Activated naive CD4-positive, alpha-beta T cell treated with anti-CD3 and anti-CD28 coated beads, Interleukin-2, amount 10 ng/mL, durations not matched to agents 7 days and 5 days (primary cell): ENCODE measurements around the gene RNF175.

Experiments
- CTCF ChIA-PET: fragments of 350-600 bp; sonication (Branson Sonifier 250); formaldehyde crosslinking; loops from one replicate; lab custom pipeline; 2021; ENCODE audit warnings: antibody characterized with exemption; lab: Charles Lee
- DNase-seq: peaks from one replicate; pipeline ENCODE4 v3.0.0-alpha.2; 2020
- H3K27ac Mint-ChIP-seq: one replicate; pipeline ENCODE4 v1.8.0; 2021; ENCODE audit warnings: mild to moderate bottlenecking, moderate library complexity, mixed read lengths
- H3K27me3 Mint-ChIP-seq: one replicate; pipeline ENCODE4 v1.8.0; 2021; ENCODE audit warnings: mild to moderate bottlenecking, mixed read lengths
- H3K36me3 Mint-ChIP-seq: one replicate; pipeline ENCODE4 v1.8.0; 2021; ENCODE audit warnings: mixed read lengths
- H3K4me1 Mint-ChIP-seq: one replicate; pipeline ENCODE4 v1.8.0; 2021; ENCODE audit warnings: mixed read lengths
- H3K4me3 Mint-ChIP-seq: one replicate; pipeline ENCODE4 v1.8.0; 2021; ENCODE audit warnings: mild to moderate bottlenecking, moderate library complexity, mixed read lengths
- H3K9me3 Mint-ChIP-seq: one replicate; pipeline ENCODE4 v1.8.0; 2021; ENCODE audit warnings: mixed read lengths

RNF175 gene

DNA sequence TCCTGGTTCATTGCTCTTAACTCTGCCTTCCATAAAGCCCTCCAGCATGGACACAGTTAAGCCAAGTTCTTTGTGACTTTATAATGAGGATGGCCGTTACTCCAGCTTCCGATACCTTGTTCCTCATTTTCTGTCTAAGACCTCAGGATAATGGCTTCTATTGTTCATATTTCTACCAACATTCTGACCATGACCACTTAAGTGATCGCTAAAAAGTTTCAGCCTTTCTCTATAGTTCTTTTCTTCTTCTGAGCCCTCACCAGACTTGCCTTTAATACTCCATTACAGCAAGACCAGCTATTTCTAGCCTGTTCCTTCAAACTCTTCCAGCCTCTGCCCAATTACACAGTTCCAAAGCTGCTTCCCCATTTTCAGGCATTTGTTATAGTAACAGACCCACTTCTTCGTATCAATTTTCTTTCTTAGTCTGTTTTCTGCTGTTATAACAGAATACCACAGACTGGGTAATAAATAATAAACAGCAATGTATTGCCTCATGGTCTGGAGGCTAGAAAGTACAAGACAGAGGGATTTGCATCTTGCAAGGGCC is 12.3 kb downstream of the RNF175 start:
- Mint-ChIP-seq H3K9me3 (no peaks in the 10 kb centered on the region), H3K4me3 (no peak overlapping the region), H3K4me1 (peaks cover 6% of the 10 kb centered on the region), H3K27me3 (peaks cover 10% of the 10 kb centered on the region), H3K36me3 (no peaks in the 10 kb centered on the region), H3K27ac (no peak overlapping the region)
- CTCF ChIA-PET, result interaction anchor here (1.3 to 5.5 kb wide), 4 partner anchors 13 to 605 kb away, joined by 3 to 70 read pairs (median 5); no protein-coding TSS in a partner anchor
- DNase-seq, result no peak

DNA sequence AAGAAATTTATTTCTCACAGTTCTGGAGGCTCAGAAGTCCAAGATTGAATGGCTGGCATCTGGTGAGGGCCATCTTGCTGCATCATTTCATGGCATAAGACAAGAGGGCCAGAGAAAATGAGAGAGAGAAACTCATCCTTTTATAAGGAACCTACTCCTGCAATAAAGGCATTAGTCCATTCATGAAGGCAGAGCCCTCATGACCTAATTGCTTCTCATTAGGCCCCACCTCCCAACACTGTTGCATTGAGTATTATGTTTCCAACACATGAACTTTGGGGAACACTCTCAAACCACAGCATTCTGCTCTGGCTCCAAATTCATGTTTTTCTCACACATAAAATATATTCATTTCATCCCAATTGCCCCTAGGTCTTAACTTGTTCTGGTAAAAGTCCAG is 14.2 kb downstream of the RNF175 start:
- DNase-seq, result no peak
- H3K4me1 Mint-ChIP-seq, result peaks cover 6% of the 10 kb centered on the region
- no peak overlapping the region for H3K4me3 Mint-ChIP-seq
- H3K27ac Mint-ChIP-seq, result no peak overlapping the region
- H3K36me3 Mint-ChIP-seq, result no peaks in the 10 kb centered on the region
- peaks cover 5% of the 10 kb centered on the region for H3K9me3 Mint-ChIP-seq
- CTCF ChIA-PET, result no interaction called here
- H3K27me3 Mint-ChIP-seq, result peaks cover 10% of the 10 kb centered on the region

DNA sequence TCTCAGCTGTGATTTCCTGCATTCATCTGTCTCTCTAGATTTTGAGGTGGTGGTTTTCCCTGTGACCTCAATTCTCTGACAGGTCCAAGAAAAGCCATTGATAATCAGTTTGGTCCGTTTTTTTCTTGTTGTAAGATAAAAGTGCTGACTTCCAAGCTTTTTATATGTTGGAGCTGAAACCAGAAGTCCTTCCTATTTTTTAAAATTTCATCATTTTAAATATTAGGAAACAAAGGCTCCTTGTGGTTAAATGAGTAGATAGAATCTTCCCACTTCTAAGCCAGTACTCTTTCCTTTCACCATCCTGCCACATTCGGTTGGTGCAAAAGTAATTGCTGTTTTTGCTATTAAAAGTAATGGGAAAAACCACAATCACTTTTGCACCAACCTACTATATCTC is 18.3 kb downstream of the RNF175 start:
- CTCF ChIA-PET, result interaction anchor here (0.9 to 2.0 kb wide), 4 partner anchors 8 to 107 kb away, joined by 3 to 7 read pairs (median 5); no protein-coding TSS in a partner anchor
- no peaks in the 10 kb centered on the region for H3K4me1 Mint-ChIP-seq
- H3K27ac Mint-ChIP-seq, result no peak overlapping the region
- no peak overlapping the region for H3K4me3 Mint-ChIP-seq
- no peak for DNase-seq
- H3K27me3 Mint-ChIP-seq, result peaks cover 12% of the 10 kb centered on the region
- peaks cover 8% of the 10 kb centered on the region for H3K9me3 Mint-ChIP-seq
- no peaks in the 10 kb centered on the region for H3K36me3 Mint-ChIP-seq

DNA sequence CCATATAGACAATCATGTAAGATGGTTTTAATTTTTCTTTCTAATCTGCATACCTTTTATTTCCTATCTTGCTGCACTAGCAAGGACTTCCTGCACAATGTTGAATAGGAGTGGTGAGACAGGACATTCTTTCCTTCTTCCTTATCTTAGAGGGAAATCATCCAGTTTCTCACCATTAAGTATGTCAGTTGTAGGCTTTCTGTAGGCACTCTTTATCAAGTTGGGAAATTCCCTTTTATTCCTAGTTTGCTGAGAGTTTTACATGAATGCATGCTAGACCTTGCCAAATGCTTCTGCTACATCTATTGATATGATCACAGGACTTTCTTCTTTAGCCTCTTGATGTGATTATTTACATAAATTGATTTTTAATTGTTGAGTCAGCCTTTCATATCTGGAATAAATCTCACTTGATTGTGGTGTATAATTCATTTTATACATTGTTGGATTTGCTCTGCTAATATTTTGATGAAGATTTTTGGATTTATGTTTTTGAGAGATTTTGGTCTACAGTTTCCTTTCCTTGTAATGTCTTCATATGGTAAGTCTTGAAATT is 23.8 kb downstream of the RNF175 start:
- Mint-ChIP-seq H3K36me3 (no peaks in the 10 kb centered on the region), H3K9me3 (peaks cover 6% of the 10 kb centered on the region), H3K4me1 (peaks cover 6% of the 10 kb centered on the region), H3K27ac (no peak overlapping the region), H3K27me3 (peaks cover 16% of the 10 kb centered on the region), H3K4me3 (no peak overlapping the region)
- DNase-seq, result no peak
- CTCF ChIA-PET, result no interaction called here

DNA sequence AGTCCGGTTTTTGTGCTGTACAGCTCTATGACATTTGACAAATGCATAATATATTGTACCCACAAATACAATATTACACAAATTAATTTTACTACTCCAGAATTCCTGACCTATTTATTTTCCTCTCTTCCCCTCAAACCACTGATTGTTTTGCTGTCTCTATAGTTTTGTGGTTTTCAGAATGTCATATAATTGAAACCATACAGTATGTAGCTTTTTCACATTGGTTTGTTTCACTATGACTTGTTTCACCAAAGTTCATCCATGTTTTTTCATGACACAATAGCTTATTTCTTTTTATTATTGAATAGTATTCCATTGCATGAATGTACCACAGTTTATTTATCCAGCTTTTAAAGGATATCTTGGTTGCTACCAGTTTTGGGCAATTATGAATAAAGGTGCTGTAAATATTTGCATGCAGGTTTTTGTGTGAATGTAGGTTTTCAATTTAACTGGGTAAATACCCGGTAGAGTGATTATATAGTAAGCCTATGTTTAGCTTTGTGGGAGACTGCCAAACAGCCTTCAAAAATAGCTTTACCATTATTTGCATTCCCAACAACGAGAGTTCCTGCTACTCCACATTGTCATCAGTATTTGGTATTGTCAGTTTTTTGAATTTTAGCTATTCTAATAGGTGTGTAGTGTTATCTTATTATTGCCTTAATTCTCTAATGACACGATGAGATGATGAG is 25.9 kb downstream of the RNF175 start:
- CTCF ChIA-PET, result interaction anchor here (0.9 to 1.3 kb wide), 5 partner anchors 13 to 390 kb away, joined by 3 to 5 read pairs (median 5); no protein-coding TSS in a partner anchor
- H3K27ac Mint-ChIP-seq, result no peak overlapping the region
- H3K4me3 Mint-ChIP-seq, result no peak overlapping the region
- peaks cover 9% of the 10 kb centered on the region for H3K27me3 Mint-ChIP-seq
- no peaks in the 10 kb centered on the region for H3K9me3 Mint-ChIP-seq
- H3K36me3 Mint-ChIP-seq, result no peaks in the 10 kb centered on the region
- peaks cover 9% of the 10 kb centered on the region for H3K4me1 Mint-ChIP-seq
- DNase-seq, result no peak

DNA sequence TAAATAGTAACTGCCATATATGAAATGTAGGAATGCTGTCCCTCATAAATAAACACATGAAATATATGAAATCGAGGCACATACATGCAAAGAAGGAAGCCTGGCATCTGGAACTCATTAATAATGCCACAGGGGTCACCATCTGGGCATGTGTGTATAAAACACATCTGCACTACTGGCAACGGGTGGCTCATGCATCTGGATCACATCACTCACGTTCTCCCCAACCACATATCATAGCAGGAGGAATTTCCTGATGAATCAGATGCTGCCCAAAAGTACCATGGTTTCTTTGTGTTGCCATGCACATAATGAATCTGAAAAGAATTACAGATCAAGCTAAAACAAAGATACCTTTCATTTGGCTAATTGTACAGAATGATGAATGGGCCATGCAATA is 28.6 kb downstream of the RNF175 start:
- no peaks in the 10 kb centered on the region for H3K9me3 Mint-ChIP-seq
- H3K27me3 Mint-ChIP-seq, result peaks cover 4% of the 10 kb centered on the region
- H3K27ac Mint-ChIP-seq, result no peak overlapping the region
- H3K4me1 Mint-ChIP-seq, result peaks cover 11% of the 10 kb centered on the region
- no peaks in the 10 kb centered on the region for H3K36me3 Mint-ChIP-seq
- no peak overlapping the region for H3K4me3 Mint-ChIP-seq
- CTCF ChIA-PET, result no interaction called here
- no peak for DNase-seq

DNA sequence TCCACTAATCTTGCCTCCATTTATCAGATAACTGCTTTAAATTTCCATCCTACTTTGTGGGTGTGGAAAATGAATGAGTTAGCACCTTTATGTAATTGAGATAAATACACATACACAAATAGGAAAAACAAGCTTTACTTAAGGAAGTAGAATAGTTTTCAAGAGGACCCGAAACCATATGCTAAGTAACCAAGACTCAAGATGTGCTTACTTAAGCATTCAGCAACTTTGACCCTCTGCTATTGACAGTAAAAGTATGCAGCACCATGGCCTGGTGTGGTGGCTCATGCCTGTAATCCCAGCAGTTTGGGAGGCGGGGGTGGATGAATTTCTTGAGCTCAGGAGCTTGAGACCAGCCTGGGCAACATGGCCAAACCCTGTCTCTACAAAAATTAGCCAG is 29.9 kb downstream of the RNF175 start:
- peaks cover 11% of the 10 kb centered on the region for H3K4me1 Mint-ChIP-seq
- DNase-seq, result no peak
- peaks cover 4% of the 10 kb centered on the region for H3K27me3 Mint-ChIP-seq
- no peaks in the 10 kb centered on the region for H3K9me3 Mint-ChIP-seq
- no peak overlapping the region for H3K27ac Mint-ChIP-seq
- no peak overlapping the region for H3K4me3 Mint-ChIP-seq
- H3K36me3 Mint-ChIP-seq, result no peaks in the 10 kb centered on the region
- CTCF ChIA-PET, result interaction anchor here (1.4 kb wide), 1 partner anchor 20 kb away, joined by 3 read pairs; no protein-coding TSS in a partner anchor

DNA sequence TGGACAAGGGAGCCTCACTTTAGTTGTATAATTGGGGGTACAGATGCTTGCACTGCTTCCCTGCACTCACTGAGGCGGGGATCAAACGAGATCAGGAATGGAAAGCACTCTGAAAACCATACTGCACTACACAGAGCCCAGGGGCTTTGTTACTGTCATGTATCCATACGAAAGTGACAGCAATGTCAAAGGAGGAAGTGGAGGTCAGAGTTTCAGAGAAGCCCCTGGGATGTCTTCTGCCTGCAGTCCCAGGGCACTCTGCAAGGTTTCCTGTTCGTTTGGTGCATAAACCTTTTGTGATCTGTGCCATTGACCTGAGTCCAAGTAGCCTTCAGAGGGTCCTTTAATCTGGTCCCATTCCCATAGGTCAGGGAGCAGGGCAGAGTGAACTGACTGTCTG is 31.2 kb downstream of the RNF175 start:
- Mint-ChIP-seq H3K9me3 (no peaks in the 10 kb centered on the region), H3K27me3 (peaks cover 4% of the 10 kb centered on the region), H3K4me3 (no peak overlapping the region), H3K27ac (no peak overlapping the region), H3K36me3 (no peaks in the 10 kb centered on the region), H3K4me1 (peaks cover 7% of the 10 kb centered on the region)
- CTCF ChIA-PET, result interaction anchor here (0.7 kb wide), 1 partner anchor 58 kb away, joined by 3 read pairs; no protein-coding TSS in a partner anchor
- no peak for DNase-seq

DNA sequence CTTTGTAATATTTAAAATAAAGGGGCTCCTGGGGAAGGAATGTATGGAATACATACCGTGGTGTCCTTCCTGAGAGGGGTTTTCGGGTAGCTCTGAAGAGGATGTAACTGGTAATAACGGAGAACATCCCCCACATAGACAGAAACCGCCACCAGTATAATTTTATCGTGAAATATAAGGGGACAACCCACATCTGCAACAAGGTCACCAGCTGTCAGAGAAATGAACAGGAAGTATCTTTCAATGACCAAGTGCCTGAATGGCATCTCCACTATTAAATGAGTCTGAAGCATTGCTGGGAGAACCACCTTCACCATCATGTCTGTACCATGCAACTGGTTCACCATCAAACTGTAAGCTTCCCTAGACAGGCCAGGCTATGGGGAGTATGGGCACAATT is 31.7 kb downstream of the RNF175 start:
- peaks cover 4% of the 10 kb centered on the region for H3K27me3 Mint-ChIP-seq
- H3K9me3 Mint-ChIP-seq, result no peaks in the 10 kb centered on the region
- H3K27ac Mint-ChIP-seq, result no peak overlapping the region
- no peak for DNase-seq
- H3K4me1 Mint-ChIP-seq, result peaks cover 5% of the 10 kb centered on the region
- H3K4me3 Mint-ChIP-seq, result no peak overlapping the region
- CTCF ChIA-PET, result no interaction called here
- no peaks in the 10 kb centered on the region for H3K36me3 Mint-ChIP-seq

DNA sequence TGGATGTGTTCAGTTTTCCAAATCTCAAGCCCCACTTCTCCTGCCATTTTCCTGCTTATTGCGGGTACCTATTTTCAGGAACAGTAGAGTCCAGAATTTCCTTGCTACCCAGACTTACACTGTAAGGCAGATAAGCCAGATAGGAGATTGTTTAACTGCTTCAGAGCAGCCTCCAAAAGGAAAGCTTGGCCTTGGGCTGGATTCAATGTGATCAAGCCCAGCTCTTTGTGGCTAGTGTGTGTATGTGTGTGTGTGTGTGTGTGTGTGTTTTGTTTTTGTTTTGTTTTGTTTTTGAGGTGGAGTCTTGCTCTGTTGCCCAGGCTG is 34.0 kb downstream of the RNF175 start:
- Mint-ChIP-seq H3K27ac (no peak overlapping the region), H3K4me3 (no peak overlapping the region), H3K27me3 (no peaks in the 10 kb centered on the region), H3K4me1 (peaks cover 5% of the 10 kb centered on the region), H3K9me3 (no peaks in the 10 kb centered on the region), H3K36me3 (no peaks in the 10 kb centered on the region)
- CTCF ChIA-PET, result no interaction called here
- DNase-seq, result no peak

DNA sequence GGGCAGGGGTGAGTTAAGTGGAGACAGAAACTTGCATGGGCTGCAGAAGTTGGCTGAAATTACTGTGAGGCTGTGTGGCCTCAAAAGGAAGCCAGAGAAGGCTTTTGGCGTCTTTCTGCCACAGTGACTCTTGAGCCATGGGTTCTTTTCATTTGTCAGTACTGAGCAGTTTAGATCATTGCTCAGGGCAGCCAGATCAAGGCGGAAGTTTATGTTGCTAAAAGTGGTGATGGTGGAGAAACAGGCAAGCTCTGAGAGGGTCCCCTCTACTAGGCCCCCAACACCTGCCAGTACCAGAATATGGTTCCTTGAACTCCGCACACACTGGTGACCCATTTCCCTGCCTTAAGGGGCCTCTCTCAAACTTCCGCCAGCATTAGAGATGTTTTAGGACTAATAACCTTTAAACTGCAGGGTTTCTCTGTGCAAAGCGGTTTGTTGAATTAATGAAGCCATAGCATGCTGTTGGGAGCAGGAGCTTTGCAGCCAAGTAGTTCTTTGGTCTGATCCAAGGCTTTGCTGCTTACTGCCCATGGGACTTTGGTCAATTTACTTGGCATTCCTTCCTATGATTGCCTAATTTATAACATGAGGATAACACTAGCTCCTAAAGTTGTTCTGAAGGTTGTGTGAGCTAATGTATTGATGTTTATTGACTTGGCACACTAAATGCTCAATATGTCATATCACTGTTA is 34.5 kb downstream of the RNF175 start:
- H3K4me3 Mint-ChIP-seq, result no peak overlapping the region
- CTCF ChIA-PET, result no interaction called here

DNA sequence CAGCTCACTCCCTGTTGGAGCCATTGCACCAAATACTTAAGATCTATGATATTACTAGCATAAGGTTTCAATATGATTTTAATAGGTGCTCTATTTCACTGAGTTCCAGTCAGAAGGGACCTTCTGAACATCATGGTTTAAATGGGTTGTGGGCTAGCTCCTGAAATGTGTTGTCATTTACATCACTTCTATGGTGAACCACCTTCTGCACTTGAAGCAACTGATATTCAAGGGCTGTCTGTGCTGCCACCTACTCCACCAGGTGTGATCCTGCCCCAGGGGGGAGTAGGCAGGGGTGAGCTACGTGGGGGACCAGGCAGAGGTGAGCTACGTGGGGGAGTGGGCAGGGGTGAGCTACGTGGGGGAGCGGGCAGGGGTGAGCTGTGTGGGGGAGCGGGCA is 35.2 kb downstream of the RNF175 start:
- H3K36me3 Mint-ChIP-seq, result no peaks in the 10 kb centered on the region
- no peaks in the 10 kb centered on the region for H3K9me3 Mint-ChIP-seq
- CTCF ChIA-PET, result no interaction called here
- H3K27me3 Mint-ChIP-seq, result no peaks in the 10 kb centered on the region
- no peak overlapping the region for H3K4me3 Mint-ChIP-seq
- H3K4me1 Mint-ChIP-seq, result peaks cover 5% of the 10 kb centered on the region
- no peak for DNase-seq
- no peak overlapping the region for H3K27ac Mint-ChIP-seq

More for the DNA sequence above, 34.5 kb downstream of the RNF175 start:
- Mint-ChIP-seq H3K4me1 (peaks cover 5% of the 10 kb centered on the region), H3K27me3 (no peaks in the 10 kb centered on the region), H3K36me3 (no peaks in the 10 kb centered on the region), H3K9me3 (no peaks in the 10 kb centered on the region), H3K27ac (no peak overlapping the region)
- no peak for DNase-seq

DNA sequence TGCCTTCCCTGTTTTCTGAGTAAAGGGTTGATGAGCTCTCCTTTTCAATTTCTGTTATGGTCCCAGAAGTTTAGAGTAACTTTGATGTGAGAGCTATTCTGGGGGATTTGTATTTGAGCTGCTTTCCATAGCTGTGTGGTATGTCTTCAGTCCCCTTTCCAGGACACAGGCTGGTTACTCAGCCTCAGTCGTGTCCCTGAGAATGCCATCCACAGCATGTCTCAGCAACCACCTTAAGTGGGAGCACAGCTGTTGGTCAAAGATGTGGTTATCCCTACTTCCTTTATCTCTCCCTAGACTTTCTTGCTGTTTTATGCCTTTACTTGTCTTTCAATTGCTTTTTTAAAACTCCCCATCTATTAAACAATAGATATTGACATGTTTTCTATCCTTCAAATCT is 37.8 kb downstream of the RNF175 start:
- no peak for DNase-seq
- Mint-ChIP-seq H3K4me3 (no peak overlapping the region), H3K36me3 (no peaks in the 10 kb centered on the region), H3K27ac (no peak overlapping the region), H3K9me3 (peaks cover 3% of the 10 kb centered on the region), H3K4me1 (no peaks in the 10 kb centered on the region), H3K27me3 (no peaks in the 10 kb centered on the region)
- CTCF ChIA-PET, result no interaction called here

DNA sequence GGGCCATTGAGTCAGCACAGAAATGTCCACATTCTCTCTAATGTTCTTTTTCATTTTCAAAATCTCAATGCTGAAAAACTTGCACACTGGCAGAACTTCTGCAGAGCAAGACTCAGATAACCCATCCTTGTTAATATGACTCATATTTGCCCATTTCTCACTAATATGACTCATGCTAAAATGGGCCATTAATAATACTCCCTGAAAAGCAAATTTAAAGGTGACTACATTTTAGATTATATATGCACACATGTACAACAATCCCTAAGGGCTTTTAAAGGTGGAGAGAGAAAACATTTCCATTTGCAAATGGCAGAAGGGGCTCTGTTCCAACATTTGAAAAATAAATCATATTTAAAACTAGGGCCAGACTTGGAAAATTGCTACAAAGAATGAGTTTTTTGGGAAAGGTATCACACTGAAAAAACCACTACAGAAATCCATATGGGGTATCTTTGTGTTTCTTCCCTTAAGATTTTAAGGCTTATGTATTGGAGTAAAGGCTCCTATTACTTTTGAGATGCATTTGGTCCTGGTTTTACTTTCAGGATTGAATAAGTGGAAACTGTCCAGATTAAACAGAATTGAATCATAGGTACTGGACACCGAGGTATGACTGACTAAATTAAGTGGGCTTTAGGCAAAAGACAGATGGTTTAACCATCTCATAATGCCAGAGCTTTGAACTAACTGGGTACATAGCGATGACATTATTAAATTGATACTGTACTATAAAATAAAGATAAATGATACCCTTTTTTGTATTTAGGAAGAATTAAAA is 45.8 kb downstream of the RNF175 start:
- CTCF ChIA-PET, result no interaction called here
- DNase-seq, result no peak
- Mint-ChIP-seq H3K4me1 (peaks cover 15% of the 10 kb centered on the region), H3K27me3 (no peaks in the 10 kb centered on the region), H3K4me3 (no peak overlapping the region), H3K36me3 (no peaks in the 10 kb centered on the region), H3K27ac (no peak overlapping the region), H3K9me3 (peaks cover under 1% of the 10 kb centered on the region)
